K562 (cell line): Measurements from ENCODE around the gene ANXA9. TPM values are rescaled to one million over a fixed set of nuclear protein-coding genes. Genes with fewer than 3 reads are reported as not detected.

ENCODE experiments used
- ATAC-seq: fragments of 200-7000 bp; cut with Tn5 transposase; 3 replicates; pipeline ENCODE4 v1.9.1; 2020; ENCODE audit warnings: moderate library complexity
- BruUV-seq: library from RNA; stranded (reverse); fragments of 400-500 nt; replicated peaks from 2 replicates; lab custom pipeline; 2021; lab: Mats Ljungman, UMichigan
- CTCF ChIA-PET: fragments of 300-600 bp; formaldehyde crosslinking; extraction: SDS; loops from one replicate; lab custom pipeline; 2021; ENCODE audit warnings: low intra/inter-chr PET ratio; lab: Yijun Ruan, JAX
- POLR2A ChIA-PET: fragments of 300-600, 350-650 bp; sonication (Branson Sonifier 250); formaldehyde crosslinking; extraction: SDS; loops from one replicate; lab custom pipeline; 2021; ENCODE audit warnings: antibody characterized with exemption, inconsistent platforms; lab: Yijun Ruan, JAX
- DNase-seq, 4 experiments: peaks; one replicate each; pipeline versions ENCODE4 v3.0.0 to v3.0.0-alpha.2; 2011 to 2018; ENCODE audit warnings: low spot score in 3 of 4, mixed read lengths in 3 of 4; ENCODE audit errors: extremely low read depth in 1 of 4
- FAIRE-seq: peaks from 2 replicates; lab custom pipeline; 2011; peaks lifted over from hg19 to GRCh38; lab: Jason Lieb, UNC
- H2AFZ ChIP-seq: 2 replicates; pipeline ENCODE4 v1.6.0; 2011; ENCODE audit warnings: low read depth, low read length, control low read depth, inconsistent platforms
- H3K27ac ChIP-seq: fragments of 200-600 bp; 3 replicates; pipeline ENCODE4 v1.8.0; 2011; ENCODE audit warnings: low read depth, mild to moderate bottlenecking, control low read depth, inconsistent platforms, low read length, moderate library complexity, mixed read lengths; ENCODE audit errors: extremely low read depth
- H3K27me3 ChIP-seq, 2 experiments: fragments of 300-600 bp in 1 of 2; 2 replicates in 1 of 2; 3 replicates in 1 of 2; pipeline versions ENCODE4 v1.6.0 to v1.8.0; 2011; ENCODE audit warnings: inconsistent platforms in 2 of 2, low read length in 2 of 2, mild to moderate bottlenecking in 1 of 2, mixed read lengths in 1 of 2, moderate library complexity in 1 of 2; ENCODE audit not compliant: control insufficient read depth in 2 of 2, insufficient read depth in 2 of 2
- H3K36me3 ChIP-seq: fragments of 300-600 bp; 3 replicates; pipeline ENCODE4 v1.8.0; 2011; ENCODE audit warnings: mild to moderate bottlenecking, low read length, inconsistent platforms; ENCODE audit not compliant: control insufficient read depth, insufficient read depth
- H3K4me1 ChIP-seq, 2 experiments: fragments of 200-600 bp in 1 of 2; replicated peaks in 1 of 2; 2 replicates in 1 of 2; 3 replicates in 1 of 2; pipeline versions ENCODE4 v1.5.1 to v1.8.0; 2011; ENCODE audit warnings: inconsistent platforms in 2 of 2, low read length in 2 of 2, mild to moderate bottlenecking in 1 of 2, mixed read lengths in 1 of 2, moderate library complexity in 1 of 2; ENCODE audit not compliant: control insufficient read depth in 2 of 2, insufficient read depth in 2 of 2
- H3K4me2 ChIP-seq: 2 replicates; pipeline ENCODE4 v1.6.1; 2011; ENCODE audit warnings: low read length, control low read depth, inconsistent platforms, mixed read lengths; ENCODE audit not compliant: insufficient read depth
- H3K4me3 ChIP-seq: fragments of 200-600 bp; sonication (generic), shearing (Covaris generic); 2 replicates; pipeline ENCODE4 v1.5.1; 2016; ENCODE audit warnings: control low read depth, inconsistent platforms
- H3K79me2 ChIP-seq: fragments of 200-600 bp; 3 replicates; pipeline ENCODE4 v1.8.0; 2011; ENCODE audit warnings: low read length, inconsistent platforms; ENCODE audit not compliant: control insufficient read depth, insufficient read depth
- H3K9ac ChIP-seq, 2 experiments: 2 replicates each; pipeline versions ENCODE4 v1.6.0 to v1.6.1; 2011; ENCODE audit warnings: low read depth in 2 of 2, low read length in 2 of 2, control low read depth in 1 of 2, inconsistent platforms in 1 of 2, mild to moderate bottlenecking in 1 of 2, mixed read lengths in 1 of 2; ENCODE audit not compliant: insufficient read depth in 1 of 2
- H3K9me1 ChIP-seq: one replicate; pipeline ENCODE4 v1.6.0; 2011; ENCODE audit warnings: inconsistent platforms, mild to moderate bottlenecking, low read length, moderate library complexity; ENCODE audit not compliant: control insufficient read depth, insufficient read depth
- H3K9me3 ChIP-seq: replicated peaks from 2 replicates; pipeline ENCODE4 v1.5.1; 2011; ENCODE audit warnings: low read depth, low read length, inconsistent platforms; ENCODE audit not compliant: control insufficient read depth, insufficient read depth
- H4K20me1 ChIP-seq: replicated peaks from 2 replicates; pipeline ENCODE4 v1.6.1; 2011; ENCODE audit warnings: low read length, inconsistent platforms, mixed read lengths; ENCODE audit not compliant: control insufficient read depth, insufficient read depth
- WHSC1 ChIP-seq: IDR thresholded peaks from one replicate; pipeline ENCODE4 v1.6.1; 2012; ENCODE audit warnings: low read length, control low read depth, inconsistent platforms
- WGBS: fragments of 100-300 bp; shearing (Covaris generic); methylation state at CpG from one replicate; pipeline ENCODE4 v1.1.6; 2016; ENCODE audit warnings: low coverage, mixed read lengths; ENCODE audit not compliant: insufficient coverage; ENCODE audit errors: missing lambda C conversion rate; 5-methylcytosine and 5-hydroxymethylcytosine counted together
- in situ Hi-C: fragments of 300-500 bp; cut with MboI; formaldehyde crosslinking; loops from 4 replicates; pipeline ENCODE4 v1.15.0; 2018; ENCODE audit warnings: inconsistent platforms, mixed read lengths
- intact Hi-C: fragments of 100-400 bp; cut with micrococcal nuclease; formaldehyde crosslinking; loops from 2 replicates; pipeline ENCODE4 v1.14.2; 2022
- polyA plus RNA-seq, 8 experiments: library from polyadenylated mRNA; depleted of rRNA in 4 of 8; stranded (reverse) in 5 of 8; unstranded in 3 of 8; fragments of >200 nt; fragmentation: Nextera tagmentation in 2 of 8; fragmentation: Illumina TruSeq in 1 of 8; extraction: Ambion mirVana in 2 of 8; extraction: Trizol in 1 of 8; gene quantifications; 2 replicates each; pipeline versions ENCODE4 v1.2.1 to v1.2.3, GENCODE V29; 2011 to 2014; ENCODE audit warnings: inconsistent platforms in 1 of 8, missing spikeins in 1 of 8
- total RNA-seq, 7 experiments: library from RNA; depleted of rRNA in 6 of 7; stranded (reverse); fragments of >200 nt in 6 of 7; fragmentation: Illumina TruSeq in 2 of 7; extraction: Trizol in 2 of 7; gene quantifications; 2 replicates each; pipeline versions ENCODE4 v1.2.1 to v1.2.3, GENCODE V29; 2011 to 2021; ENCODE audit warnings: low replicate concordance in 1 of 7
- TF ChIP-seq, protein P1 (sequence below): sonication (generic); formaldehyde crosslinking; IDR thresholded peaks from 2 replicates; pipeline ENCODE4 v1.8.0; 2022; ENCODE audit warnings: mild to moderate bottlenecking, missing genetic modification reagents

Gene ANXA9
- total and polyA plus RNA-seq, 9 of the 15 experiments (the other 6 are each of a cell fraction or from before 2014, with no cell fraction given), result 0.24 to 1.6 (median 0.57) TPM

GRCh38 chr1:151002051-151002450, 20.0 kb downstream of the ANXA9 start:
- ChIA-PET CTCF (no interaction called here), POLR2A (interaction anchor here (0.6 to 2.0 kb wide), 9 partner anchors 9 to 613 kb away, joined by 3 to 7 read pairs (median 4); partner anchors contain the start of gene MCL1)
- Histone ChIP-seq H3K79me2 (peaks cover 9% of the 10 kb centered on the region; the same call in 1 of the 3 replicates), H4K20me1 (no peaks in the 10 kb centered on the region), H3K36me3 (peaks cover 7% of the 10 kb centered on the region; the same call in 2 of the 3 replicates), H3K4me2 (no peak overlapping the region), H3K9me1 (no peaks in the 10 kb centered on the region), H3K4me3 (no peak overlapping the region), H3K9ac (peak overlapping the region in 1 of 2 experiments; percentile 69; a peak in 1 of 4 replicates), H2AFZ (no peak overlapping the region), H3K9me3 (no peaks in the 10 kb centered on the region), H3K4me1 (peaks cover 51 to 58% of the 10 kb centered on the region in 2 experiments), H3K27ac (peak overlapping the region; percentile 64; the same call in 1 of the 3 replicates), H3K27me3 (no peaks in the 10 kb centered on the region)
- no peak for DNase-seq
- in situ Hi-C loops, result no loop called here
- ATAC-seq, result no peak
- 47% methylated on average over 3 of the region's 3 CpGs for WGBS
- TF ChIP-seq WHSC1, result no peak
- TF ChIP-seq, protein P1, sequence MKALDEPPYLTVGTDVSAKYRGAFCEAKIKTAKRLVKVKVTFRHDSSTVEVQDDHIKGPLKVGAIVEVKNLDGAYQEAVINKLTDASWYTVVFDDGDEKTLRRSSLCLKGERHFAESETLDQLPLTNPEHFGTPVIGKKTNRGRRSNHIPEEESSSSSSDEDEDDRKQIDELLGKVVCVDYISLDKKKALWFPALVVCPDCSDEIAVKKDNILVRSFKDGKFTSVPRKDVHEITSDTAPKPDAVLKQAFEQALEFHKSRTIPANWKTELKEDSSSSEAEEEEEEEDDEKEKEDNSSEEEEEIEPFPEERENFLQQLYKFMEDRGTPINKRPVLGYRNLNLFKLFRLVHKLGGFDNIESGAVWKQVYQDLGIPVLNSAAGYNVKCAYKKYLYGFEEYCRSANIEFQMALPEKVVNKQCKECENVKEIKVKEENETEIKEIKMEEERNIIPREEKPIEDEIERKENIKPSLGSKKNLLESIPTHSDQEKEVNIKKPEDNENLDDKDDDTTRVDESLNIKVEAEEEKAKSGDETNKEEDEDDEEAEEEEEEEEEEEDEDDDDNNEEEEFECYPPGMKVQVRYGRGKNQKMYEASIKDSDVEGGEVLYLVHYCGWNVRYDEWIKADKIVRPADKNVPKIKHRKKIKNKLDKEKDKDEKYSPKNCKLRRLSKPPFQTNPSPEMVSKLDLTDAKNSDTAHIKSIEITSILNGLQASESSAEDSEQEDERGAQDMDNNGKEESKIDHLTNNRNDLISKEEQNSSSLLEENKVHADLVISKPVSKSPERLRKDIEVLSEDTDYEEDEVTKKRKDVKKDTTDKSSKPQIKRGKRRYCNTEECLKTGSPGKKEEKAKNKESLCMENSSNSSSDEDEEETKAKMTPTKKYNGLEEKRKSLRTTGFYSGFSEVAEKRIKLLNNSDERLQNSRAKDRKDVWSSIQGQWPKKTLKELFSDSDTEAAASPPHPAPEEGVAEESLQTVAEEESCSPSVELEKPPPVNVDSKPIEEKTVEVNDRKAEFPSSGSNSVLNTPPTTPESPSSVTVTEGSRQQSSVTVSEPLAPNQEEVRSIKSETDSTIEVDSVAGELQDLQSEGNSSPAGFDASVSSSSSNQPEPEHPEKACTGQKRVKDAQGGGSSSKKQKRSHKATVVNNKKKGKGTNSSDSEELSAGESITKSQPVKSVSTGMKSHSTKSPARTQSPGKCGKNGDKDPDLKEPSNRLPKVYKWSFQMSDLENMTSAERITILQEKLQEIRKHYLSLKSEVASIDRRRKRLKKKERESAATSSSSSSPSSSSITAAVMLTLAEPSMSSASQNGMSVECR (CRISPR knock-in tag), result 0 out of 2 replicates have a peak, but pooled peaks have one; percentile 7
- FAIRE-seq, result no peak
- no TSS peak for BruUV-seq
- intact Hi-C loops, result no loop called here
